ENCODE measurements around the gene WNT8B. TPM values are rescaled to one million over a fixed set of nuclear protein-coding genes. Genes with fewer than 3 reads are reported as not detected.

Gene WNT8B
- total and polyA plus RNA-seq, 2 of the 13 experiments (the other 11 are each of a cell fraction or from before 2014, with no cell fraction given): 0.07 to 0.20 TPM

DNA sequence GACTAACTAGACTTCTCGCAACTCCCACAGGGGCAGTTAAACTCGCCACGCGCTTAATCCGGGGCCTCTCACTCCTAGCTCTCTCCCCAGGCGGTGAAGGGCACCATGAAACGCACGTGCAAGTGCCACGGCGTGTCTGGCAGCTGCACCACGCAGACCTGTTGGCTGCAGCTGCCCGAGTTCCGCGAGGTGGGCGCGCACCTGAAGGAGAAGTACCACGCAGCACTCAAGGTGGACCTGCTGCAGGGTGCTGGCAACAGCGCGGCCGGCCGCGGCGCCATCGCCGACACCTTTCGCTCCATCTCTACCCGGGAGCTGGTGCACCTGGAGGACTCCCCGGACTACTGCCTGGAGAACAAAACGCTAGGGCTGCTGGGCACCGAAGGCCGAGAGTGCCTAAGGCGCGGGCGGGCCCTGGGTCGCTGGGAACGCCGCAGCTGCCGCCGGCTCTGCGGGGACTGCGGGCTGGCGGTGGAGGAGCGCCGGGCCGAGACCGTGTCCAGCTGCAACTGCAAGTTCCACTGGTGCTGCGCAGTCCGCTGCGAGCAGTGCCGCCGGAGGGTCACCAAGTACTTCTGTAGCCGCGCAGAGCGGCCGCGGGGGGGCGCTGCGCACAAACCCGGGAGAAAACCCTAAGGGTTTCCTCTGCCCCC, 19.5 kb downstream of the WNT8B start (continued):
- TF ChIP-seq, protein P1, sequence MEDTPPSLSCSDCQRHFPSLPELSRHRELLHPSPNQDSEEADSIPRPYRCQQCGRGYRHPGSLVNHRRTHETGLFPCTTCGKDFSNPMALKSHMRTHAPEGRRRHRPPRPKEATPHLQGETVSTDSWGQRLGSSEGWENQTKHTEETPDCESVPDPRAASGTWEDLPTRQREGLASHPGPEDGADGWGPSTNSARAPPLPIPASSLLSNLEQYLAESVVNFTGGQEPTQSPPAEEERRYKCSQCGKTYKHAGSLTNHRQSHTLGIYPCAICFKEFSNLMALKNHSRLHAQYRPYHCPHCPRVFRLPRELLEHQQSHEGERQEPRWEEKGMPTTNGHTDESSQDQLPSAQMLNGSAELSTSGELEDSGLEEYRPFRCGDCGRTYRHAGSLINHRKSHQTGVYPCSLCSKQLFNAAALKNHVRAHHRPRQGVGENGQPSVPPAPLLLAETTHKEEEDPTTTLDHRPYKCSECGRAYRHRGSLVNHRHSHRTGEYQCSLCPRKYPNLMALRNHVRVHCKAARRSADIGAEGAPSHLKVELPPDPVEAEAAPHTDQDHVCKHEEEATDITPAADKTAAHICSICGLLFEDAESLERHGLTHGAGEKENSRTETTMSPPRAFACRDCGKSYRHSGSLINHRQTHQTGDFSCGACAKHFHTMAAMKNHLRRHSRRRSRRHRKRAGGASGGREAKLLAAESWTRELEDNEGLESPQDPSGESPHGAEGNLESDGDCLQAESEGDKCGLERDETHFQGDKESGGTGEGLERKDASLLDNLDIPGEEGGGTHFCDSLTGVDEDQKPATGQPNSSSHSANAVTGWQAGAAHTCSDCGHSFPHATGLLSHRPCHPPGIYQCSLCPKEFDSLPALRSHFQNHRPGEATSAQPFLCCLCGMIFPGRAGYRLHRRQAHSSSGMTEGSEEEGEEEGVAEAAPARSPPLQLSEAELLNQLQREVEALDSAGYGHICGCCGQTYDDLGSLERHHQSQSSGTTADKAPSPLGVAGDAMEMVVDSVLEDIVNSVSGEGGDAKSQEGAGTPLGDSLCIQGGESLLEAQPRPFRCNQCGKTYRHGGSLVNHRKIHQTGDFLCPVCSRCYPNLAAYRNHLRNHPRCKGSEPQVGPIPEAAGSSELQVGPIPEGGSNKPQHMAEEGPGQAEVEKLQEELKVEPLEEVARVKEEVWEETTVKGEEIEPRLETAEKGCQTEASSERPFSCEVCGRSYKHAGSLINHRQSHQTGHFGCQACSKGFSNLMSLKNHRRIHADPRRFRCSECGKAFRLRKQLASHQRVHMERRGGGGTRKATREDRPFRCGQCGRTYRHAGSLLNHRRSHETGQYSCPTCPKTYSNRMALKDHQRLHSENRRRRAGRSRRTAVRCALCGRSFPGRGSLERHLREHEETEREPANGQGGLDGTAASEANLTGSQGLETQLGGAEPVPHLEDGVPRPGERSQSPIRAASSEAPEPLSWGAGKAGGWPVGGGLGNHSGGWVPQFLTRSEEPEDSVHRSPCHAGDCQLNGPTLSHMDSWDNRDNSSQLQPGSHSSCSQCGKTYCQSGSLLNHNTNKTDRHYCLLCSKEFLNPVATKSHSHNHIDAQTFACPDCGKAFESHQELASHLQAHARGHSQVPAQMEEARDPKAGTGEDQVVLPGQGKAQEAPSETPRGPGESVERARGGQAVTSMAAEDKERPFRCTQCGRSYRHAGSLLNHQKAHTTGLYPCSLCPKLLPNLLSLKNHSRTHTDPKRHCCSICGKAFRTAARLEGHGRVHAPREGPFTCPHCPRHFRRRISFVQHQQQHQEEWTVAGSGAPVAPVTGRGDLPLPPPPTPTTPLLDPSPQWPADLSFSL (CRISPR knock-in tag; IDR thresholded peaks at IDR 0.05): 0 out of 2 replicates have a peak, but pooled peaks have one; percentile 26
- TF ChIP-seq, protein P2, sequence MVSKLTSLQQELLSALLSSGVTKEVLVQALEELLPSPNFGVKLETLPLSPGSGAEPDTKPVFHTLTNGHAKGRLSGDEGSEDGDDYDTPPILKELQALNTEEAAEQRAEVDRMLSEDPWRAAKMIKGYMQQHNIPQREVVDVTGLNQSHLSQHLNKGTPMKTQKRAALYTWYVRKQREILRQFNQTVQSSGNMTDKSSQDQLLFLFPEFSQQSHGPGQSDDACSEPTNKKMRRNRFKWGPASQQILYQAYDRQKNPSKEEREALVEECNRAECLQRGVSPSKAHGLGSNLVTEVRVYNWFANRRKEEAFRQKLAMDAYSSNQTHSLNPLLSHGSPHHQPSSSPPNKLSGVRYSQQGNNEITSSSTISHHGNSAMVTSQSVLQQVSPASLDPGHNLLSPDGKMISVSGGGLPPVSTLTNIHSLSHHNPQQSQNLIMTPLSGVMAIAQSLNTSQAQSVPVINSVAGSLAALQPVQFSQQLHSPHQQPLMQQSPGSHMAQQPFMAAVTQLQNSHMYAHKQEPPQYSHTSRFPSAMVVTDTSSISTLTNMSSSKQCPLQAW (CRISPR knock-in tag; IDR thresholded peaks at IDR 0.05): no peak; the same call in 1 of the 2 replicates
- TF ChIP-seq, protein P3, sequence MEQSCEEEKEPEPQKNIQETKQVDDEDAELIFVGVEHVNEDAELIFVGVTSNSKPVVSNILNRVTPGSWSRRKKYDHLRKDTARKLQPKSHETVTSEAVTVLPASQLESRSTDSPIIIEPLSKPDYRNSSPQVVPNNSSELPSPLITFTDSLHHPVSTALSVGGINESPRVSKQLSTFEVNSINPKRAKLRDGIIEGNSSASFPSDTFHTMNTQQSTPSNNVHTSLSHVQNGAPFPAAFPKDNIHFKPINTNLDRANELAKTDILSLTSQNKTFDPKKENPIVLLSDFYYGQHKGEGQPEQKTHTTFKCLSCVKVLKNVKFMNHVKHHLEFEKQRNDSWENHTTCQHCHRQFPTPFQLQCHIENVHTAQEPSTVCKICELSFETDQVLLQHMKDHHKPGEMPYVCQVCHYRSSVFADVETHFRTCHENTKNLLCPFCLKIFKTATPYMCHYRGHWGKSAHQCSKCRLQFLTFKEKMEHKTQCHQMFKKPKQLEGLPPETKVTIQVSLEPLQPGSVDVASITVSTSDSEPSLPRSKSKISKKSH (CRISPR knock-in tag; IDR thresholded peaks at IDR 0.05; ENCODE audit: borderline replicate concordance): peak; percentile 16; the same call in 1 of the 2 replicates
- TF ChIP-seq, protein P4, sequence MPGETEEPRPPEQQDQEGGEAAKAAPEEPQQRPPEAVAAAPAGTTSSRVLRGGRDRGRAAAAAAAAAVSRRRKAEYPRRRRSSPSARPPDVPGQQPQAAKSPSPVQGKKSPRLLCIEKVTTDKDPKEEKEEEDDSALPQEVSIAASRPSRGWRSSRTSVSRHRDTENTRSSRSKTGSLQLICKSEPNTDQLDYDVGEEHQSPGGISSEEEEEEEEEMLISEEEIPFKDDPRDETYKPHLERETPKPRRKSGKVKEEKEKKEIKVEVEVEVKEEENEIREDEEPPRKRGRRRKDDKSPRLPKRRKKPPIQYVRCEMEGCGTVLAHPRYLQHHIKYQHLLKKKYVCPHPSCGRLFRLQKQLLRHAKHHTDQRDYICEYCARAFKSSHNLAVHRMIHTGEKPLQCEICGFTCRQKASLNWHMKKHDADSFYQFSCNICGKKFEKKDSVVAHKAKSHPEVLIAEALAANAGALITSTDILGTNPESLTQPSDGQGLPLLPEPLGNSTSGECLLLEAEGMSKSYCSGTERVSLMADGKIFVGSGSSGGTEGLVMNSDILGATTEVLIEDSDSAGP (CRISPR knock-in tag; IDR thresholded peaks at IDR 0.05; ENCODE audit: borderline replicate concordance): peak; percentile 81; the same call in 1 of the 2 replicates
- TF ChIP-seq XRCC5 (optimal IDR thresholded peaks at IDR 0.05; ENCODE audit: low read length) (peak; percentile 43), STAG1 (CRISPR knock-in tag; IDR thresholded peaks at IDR 0.05) (peak; percentile 41; the same call in 1 of the 2 replicates), MED8 (CRISPR knock-in tag; IDR thresholded peaks at IDR 0.05; ENCODE audit: insufficient replicate concordance) (no peak), ZNF569 (CRISPR knock-in tag; IDR thresholded peaks at IDR 0.05; ENCODE audit: borderline replicate concordance) (0 out of 2 replicates have a peak, but pooled peaks have one; percentile 51), TARDBP (CRISPR knock-in tag; IDR thresholded peaks at IDR 0.05) (peak; percentile 52; the same call in 1 of the 2 replicates)
- TF ChIP-seq, protein P5, sequence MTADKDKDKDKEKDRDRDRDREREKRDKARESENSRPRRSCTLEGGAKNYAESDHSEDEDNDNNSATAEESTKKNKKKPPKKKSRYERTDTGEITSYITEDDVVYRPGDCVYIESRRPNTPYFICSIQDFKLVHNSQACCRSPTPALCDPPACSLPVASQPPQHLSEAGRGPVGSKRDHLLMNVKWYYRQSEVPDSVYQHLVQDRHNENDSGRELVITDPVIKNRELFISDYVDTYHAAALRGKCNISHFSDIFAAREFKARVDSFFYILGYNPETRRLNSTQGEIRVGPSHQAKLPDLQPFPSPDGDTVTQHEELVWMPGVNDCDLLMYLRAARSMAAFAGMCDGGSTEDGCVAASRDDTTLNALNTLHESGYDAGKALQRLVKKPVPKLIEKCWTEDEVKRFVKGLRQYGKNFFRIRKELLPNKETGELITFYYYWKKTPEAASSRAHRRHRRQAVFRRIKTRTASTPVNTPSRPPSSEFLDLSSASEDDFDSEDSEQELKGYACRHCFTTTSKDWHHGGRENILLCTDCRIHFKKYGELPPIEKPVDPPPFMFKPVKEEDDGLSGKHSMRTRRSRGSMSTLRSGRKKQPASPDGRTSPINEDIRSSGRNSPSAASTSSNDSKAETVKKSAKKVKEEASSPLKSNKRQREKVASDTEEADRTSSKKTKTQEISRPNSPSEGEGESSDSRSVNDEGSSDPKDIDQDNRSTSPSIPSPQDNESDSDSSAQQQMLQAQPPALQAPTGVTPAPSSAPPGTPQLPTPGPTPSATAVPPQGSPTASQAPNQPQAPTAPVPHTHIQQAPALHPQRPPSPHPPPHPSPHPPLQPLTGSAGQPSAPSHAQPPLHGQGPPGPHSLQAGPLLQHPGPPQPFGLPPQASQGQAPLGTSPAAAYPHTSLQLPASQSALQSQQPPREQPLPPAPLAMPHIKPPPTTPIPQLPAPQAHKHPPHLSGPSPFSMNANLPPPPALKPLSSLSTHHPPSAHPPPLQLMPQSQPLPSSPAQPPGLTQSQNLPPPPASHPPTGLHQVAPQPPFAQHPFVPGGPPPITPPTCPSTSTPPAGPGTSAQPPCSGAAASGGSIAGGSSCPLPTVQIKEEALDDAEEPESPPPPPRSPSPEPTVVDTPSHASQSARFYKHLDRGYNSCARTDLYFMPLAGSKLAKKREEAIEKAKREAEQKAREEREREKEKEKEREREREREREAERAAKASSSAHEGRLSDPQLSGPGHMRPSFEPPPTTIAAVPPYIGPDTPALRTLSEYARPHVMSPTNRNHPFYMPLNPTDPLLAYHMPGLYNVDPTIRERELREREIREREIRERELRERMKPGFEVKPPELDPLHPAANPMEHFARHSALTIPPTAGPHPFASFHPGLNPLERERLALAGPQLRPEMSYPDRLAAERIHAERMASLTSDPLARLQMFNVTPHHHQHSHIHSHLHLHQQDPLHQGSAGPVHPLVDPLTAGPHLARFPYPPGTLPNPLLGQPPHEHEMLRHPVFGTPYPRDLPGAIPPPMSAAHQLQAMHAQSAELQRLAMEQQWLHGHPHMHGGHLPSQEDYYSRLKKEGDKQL (CRISPR knock-in tag; IDR thresholded peaks at IDR 0.05; ENCODE audit: low read depth): no peak

All from HepG2 (cell line).